ENCODE results near the gene PFDN1.

- TF ChIP-seq, protein P1, sequence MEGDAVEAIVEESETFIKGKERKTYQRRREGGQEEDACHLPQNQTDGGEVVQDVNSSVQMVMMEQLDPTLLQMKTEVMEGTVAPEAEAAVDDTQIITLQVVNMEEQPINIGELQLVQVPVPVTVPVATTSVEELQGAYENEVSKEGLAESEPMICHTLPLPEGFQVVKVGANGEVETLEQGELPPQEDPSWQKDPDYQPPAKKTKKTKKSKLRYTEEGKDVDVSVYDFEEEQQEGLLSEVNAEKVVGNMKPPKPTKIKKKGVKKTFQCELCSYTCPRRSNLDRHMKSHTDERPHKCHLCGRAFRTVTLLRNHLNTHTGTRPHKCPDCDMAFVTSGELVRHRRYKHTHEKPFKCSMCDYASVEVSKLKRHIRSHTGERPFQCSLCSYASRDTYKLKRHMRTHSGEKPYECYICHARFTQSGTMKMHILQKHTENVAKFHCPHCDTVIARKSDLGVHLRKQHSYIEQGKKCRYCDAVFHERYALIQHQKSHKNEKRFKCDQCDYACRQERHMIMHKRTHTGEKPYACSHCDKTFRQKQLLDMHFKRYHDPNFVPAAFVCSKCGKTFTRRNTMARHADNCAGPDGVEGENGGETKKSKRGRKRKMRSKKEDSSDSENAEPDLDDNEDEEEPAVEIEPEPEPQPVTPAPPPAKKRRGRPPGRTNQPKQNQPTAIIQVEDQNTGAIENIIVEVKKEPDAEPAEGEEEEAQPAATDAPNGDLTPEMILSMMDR (IDR thresholded peaks at IDR 0.05; ENCODE audit: low read depth, low read length, missing input control) = no peak
- no peak for TF ChIP-seq RAD21 (IDR thresholded peaks at IDR 0.05)
- no peak for TF ChIP-seq SP1 (IDR thresholded peaks at IDR 0.05)
- TF ChIP-seq EGR1 (IDR thresholded peaks at IDR 0.05; ENCODE audit: low read depth in 2 of 2) = no peak
- TF ChIP-seq TAF1 (conservative IDR thresholded peaks at IDR 0.05) = no peak
- TF ChIP-seq JUND (IDR thresholded peaks at IDR 0.05) = no peak
- no peak for TF ChIP-seq REST (IDR thresholded peaks at IDR 0.05)
- TF ChIP-seq FOXA1 (IDR thresholded peaks at IDR 0.05) = no peak
- no peak for TF ChIP-seq ATF3 (IDR thresholded peaks at IDR 0.05)
- TF ChIP-seq YY1 (IDR thresholded peaks at IDR 0.05) = no peak
- no peak for TF ChIP-seq NR2F2 (IDR thresholded peaks at IDR 0.05)
- TF ChIP-seq HNF4G (IDR thresholded peaks at IDR 0.05) = no peak
- no peak for TF ChIP-seq GABPA (IDR thresholded peaks at IDR 0.05 in 1 of 2, conservative IDR thresholded peaks at IDR 0.05 in 1 of 2)
Measured at GRCh38 chr5:140208065-140208464, 94.8 kb downstream of the PFDN1 start.
